GM18499 (cell line): Measurements from ENCODE around the gene SNX17.

Experiments used
- ATAC-seq: cut with Tn5 transposase; IDR thresholded peaks from one replicate; pipeline ENCODE4 v1.9.1; 2021; ENCODE audit warnings: moderate number of reproducible peaks; ENCODE audit not compliant: insufficient read depth, unreplicated experiment

Gene SNX17

DNA sequence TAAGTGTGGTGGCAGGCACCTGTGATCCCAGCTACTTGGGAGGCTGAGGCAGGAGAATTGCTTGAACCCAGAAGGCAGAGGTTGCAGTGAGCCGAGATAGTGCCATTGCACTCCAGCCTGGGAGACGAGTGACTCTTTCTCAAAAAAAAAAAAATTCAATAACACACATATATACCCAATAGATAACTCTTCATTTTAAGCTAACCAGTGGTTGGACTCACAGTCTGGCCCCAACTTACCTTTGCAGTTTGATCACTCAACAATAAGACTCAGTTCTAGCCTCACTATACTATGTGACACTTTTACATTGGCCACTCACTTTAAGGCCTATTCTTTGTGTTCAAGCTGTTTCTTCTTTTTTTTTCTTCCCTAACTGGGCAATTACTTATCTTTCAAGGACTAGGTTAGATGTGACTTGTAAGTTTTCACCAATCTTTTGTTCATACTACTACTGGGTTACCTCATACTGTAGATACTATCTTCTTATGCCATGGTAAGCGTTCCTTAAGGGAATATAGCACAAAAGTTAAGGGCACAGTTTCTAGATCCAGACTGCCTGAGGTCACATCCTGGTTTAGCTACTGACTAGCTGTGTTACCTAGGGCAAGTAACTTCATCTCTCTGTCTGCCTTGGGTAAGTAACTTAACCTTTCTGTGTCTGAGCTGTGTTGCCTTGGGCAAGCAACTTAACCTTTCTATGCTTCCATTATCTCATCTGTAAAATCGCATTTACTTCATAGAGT lies 7.6 kb upstream of the SNX17 start:
- ATAC-seq, result no peak

DNA sequence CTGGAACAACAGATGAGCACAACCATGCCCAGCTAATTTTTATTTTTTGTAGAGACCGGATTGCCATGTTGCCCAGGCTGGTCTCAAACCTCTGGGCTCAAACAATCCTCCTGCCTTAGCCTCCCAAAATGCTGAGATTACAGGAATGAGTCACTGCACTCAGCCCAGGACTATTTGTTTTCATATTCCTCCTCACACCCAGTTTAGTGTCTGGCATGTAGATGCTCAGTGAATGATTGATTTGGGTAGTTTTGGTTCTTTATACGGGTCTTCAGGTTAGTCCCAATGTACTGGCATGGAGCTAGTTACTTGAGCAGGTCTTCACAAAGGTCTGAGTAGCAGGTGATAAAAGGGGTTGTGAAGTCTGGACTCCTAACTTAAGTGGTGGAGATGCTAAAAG lies 6.5 kb upstream of the SNX17 start:
- ATAC-seq, result no peak

DNA sequence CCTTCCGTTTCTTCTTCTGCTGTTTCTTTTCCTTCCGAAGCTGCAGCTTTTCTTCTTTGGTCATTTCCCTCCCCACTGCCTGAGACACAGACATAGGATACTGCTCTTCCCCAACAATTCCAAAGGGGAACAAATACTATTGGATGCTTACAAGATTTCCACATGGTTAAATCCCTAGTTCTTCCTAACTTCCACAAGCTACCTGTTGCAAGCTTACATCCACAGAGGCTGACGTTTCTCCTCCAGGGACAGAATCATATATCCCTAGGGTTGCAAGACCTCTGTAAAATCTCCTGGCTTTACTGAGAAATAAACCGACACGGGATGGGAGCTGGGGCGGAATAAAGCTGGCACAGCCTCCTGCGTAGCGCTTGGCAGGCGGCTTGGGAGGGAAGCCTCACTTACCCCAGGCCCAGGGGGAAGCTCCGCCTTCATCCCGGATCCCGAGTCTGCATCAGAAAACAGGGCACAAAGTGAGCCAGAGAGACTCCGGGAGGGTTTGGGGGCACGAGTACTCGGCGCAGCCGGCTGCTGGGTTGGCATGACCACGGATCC lies 868 bp upstream of the SNX17 start:
- no peak for ATAC-seq

DNA sequence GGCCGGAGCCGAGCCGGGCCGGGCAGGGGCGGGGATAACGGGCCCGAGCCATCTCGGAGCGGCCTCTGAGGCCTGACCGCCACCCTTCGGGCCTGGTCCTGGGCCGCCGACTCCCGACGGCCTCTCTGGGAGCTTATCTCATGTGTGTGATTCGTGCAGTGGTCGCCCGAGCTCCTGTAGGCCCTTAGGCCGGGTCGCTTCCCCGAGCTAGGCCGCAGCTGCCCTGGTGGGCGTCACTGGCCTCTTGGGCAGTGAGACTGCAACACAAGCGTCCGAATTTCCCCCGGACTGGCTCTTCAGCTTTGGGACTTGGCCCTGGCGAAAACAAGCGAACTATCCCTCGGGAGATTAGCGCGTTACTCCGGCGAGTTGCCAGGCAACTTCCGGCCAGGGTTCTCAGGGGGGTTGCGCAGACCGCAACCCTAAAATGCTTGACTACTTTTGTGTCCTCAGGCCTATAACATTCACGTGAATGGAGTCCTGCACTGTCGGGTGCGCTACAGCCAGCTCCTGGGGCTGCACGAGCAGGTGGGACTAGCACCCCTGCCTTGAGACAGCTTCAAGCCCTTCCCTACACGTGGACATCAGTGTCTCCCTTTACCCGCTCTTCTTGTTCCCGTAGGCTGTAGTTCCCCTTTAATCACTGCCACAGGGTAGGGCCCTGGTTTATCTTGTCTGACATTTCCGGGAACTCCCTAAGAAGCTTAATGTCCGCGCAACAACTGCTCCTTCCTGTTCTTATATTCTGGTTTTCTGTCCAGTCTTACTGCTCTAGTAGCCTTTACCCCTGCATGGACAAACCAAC lies 602 bp downstream of the SNX17 start:
- peak; percentile 14 for ATAC-seq

DNA sequence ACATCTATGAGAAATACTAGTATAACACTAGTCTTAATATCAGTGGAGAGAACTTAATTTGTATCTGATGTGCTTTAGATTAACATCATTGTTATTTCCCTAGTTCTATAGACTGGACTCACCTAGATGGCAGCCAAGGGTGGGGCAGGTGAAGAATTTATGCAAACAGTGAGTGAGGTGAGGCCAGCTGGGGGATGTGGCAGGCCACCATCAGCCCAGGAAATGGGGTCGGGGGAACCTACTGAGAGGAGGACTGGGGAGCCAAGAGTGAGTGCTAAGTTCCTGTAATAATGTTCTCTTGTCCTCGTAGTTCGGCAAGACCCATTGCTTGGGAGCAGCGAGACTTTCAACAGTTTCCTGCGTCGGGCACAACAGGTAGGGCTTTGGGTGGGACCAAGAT lies 2.5 kb downstream of the SNX17 start:
- no peak for ATAC-seq

DNA sequence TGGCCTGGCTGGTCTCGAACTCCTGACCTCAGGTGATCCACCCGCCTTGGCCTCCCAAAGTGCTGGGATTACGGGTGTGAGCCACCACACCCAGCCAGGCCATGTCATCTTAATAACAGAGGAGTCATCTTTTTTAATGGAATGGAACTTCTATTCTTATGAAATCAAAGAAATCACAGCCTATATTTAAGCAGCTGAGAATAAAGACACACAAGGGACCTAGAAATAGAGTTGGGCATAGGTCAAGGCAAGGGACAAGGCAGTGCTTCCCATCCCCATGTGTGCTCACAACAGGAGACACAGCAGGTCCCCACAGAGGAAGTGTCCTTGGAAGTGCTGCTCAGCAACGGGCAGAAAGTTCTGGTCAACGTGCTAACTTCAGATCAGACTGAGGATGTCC lies 3.2 kb downstream of the SNX17 start:
- ATAC-seq, result no peak

DNA sequence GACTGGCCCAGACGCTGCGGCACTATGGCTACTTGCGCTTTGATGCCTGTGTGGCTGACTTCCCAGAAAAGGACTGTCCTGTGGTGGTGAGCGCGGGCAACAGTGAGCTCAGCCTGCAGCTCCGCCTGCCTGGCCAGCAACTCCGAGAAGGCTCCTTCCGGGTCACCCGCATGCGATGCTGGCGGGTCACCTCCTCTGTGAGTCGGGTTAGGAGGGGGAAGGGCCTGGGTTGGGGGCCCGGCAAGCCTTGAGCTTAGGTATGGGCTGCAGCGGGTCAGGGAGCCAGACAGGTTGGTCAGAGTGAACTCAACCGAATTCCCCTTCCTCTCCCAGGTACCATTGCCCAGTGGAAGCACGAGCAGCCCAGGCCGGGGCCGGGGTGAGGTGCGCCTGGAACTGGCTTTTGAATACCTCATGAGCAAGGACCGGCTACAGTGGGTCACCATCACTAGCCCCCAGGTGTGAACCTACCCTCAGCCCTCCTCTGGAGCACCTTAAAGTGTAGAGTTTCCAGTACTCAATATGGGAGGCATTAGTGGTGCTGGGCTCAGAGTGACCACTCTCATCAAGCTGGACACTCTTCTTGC lies 5.2 kb downstream of the SNX17 start:
- no peak for ATAC-seq

DNA sequence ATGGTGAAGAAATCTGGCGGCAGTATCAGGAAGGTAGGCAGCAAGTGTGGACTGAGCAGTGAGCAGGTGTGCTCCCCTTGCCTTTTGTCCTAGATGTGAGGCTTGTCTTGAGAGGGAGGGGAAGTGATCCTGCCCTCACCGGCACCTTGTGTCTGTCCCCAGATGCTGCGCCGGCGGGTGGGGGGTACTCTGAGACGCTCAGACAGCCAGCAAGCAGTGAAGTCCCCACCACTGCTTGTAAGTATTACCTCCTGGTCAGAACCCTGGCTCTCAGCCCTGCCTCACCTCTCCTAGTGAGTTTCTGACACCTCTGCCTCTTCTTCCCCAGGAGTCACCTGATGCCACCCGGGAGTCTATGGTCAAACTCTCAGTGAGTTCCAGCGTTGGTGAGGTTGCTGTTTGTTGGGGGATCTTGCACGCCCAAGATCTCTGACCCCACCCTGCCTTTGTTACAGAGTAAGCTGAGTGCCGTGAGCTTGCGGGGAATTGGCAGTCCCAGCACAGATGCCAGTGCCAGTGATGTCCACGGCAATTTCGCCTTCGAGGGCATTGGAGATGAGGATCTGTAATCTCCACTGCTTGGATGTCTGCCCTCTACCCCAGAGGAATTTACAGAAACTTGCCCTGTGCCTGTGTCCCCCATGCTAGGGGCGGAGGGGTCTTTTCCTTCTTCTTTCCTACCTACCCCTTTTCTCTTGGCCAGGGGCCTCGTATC lies 5.9 kb downstream of the SNX17 start:
- ATAC-seq, result no peak

DNA sequence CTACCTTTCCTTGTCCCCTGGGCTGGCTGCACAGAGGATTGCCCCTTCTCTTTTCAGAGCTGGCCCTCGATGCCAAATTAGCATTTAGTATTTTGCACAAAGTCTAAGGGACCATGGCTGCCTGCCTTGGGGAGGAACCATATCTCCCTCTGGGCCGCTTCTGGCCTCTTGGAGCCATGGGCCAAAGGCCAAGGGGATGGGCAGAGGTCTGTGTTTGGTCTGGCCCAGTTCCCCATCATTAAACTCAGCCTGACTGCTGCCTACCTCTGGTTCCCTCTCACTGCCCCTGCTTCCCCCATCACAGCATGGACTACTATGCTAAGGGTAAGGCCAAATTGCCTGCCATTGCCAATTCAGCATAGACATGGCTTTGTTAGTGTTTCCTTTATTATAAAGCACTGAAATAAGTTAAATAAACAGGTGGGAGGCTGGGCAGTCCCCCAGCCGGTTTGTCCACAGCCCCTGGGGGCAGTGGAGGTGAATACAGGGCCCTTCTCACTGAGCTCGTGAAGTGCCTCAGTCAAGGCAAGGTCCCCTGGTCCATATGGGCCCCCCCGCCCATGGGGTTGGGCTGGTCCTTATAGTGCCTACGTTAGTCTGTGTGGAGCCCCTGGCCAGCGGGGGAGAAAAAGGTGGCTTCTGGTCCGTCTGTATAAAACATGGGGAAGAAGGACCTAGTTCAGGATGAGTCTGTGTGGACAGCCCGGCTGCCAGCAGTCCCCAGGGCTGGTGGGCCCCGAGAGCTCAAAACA lies 6.6 kb downstream of the SNX17 start:
- no peak for ATAC-seq

DNA sequence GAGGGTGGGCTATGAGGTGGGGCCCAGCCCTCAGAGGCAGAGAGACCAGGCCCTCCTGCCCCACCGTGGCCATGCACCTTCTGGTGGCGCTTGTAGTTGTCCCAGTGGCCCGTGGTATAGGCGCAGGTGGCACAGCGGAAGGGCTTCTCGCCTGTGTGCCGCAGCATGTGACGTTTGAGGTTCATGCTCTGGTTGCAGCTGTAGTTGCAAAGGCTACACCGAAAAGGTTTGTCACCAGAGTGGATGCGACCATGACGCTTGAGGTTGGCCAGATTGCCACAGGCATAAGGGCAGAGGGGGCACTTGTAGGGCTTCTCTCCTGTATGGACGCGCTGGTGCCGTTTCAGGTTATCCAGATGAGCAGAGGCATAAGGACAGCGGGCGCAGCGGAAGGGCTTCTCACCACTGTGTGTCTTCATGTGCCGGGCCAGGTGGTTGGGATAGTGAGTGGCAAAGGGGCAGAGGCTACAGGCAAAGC lies 7.2 kb downstream of the SNX17 start:
- no peak for ATAC-seq

DNA sequence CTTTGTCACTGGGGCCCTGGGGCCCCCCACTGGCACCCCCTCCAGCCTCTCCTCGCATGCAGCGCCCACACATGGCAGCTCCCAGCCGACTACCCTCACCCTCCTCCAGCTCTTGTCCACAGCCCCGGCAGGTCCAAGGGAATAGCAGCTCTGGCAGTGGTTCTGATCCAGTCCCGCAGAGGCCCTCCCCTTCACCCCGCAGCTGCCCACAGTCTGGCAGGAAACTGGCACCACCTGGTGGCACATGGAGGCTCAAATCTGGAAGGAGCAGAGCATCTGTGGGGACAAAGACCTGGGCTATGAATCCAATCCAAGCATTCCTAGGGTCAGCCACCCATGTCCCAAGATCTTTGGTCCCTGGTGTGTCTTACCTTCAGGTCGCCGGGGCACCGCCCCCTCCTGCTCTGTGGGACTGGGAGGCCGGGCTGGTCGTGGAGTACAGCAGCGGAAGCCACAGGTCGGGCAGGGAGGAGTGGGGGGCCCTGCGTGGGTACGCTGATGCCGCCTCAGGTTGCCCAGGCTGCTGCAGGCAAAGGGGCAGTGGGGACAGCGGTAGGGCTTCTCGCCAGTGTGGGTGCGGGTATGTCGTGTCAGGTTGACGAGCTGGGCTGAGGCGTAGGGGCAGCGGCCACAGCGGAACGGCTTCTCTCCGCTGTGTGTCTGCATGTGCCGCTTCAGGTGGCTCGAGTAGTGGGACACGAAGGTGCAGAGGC lies 7.8 kb downstream of the SNX17 start:
- no peak for ATAC-seq

DNA sequence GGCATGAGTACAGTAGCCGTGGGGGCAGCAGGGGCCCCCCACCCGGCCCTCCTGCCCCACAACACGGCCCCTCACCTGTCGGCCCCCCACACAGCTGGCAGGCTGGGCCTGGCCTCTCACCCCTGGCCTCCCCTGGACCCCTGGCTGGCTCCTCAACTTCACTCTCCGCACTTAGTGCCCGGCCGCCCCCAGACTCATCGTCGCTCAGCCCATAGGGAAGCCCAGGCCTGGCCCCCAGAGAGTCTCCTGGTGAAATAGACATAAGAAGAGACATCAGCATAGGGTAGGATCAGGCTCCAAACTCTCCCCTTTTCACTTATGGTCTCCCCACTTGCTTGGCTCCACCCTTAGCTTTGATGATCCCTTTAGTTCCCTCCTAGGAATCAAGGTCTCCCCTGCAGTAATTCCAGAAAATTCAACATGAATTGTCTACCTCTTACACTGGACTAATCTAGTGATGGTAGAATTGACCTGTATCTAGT lies 8.4 kb downstream of the SNX17 start:
- no peak for ATAC-seq

DNA sequence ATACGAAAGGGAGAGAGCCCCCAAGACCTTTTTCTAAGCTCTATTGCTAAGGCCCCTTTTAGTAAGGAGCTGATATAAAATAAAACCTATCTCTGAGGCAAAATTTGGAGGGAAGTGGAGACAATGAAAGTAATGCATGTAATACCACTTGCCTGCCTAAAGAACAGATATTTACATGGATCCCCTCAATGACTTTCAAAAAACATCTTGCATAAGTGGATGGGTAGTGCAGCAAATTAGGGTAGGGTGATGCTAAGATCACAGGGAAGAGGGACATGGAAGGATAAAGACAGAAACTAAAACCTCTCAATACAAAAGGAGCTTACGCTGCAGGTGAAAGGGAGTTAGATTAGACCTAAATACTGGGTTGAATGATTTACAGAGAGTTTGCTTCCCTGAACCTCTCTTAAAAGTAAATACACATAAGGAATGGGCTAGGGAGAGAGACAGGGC lies 9.0 kb downstream of the SNX17 start:
- no peak for ATAC-seq

DNA sequence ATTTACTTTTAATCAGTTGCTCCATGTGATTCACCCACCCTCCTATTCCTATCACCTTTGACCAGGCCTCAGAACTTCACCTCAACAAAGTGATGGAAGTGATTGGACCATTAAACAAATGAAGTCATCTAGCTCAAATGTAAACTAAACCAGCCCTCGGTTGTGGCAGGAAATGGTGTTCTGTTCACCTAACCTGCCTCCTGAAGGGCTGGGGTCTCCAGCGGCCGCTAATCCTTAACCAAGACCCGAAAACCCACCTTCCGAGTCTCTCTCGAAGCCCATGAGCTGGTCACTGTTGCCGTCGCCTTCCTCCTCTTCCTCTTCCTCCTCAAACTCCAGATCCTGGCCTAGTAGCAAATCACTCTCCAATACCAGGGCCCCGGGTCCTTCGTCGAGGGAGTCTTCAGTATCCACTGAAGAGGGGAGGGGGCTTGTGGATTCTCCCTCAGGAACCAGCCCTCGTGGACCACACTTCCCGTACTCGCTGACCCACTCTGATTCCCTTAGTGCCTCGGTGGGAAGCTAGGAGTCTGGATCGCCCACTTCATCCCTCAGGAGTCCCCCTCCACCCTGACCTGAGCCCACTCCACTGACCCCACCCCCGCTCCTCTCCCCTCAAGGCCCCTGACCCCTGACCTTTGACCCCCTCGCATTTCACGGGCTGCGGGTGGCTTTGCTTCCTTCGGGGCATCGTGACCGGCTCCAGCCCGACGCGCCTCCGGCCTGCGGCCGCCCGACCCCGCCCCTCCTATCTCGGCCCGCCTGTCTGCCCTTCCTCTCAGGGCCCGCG lies 9.6 kb downstream of the SNX17 start:
- no peak for ATAC-seq

DNA sequence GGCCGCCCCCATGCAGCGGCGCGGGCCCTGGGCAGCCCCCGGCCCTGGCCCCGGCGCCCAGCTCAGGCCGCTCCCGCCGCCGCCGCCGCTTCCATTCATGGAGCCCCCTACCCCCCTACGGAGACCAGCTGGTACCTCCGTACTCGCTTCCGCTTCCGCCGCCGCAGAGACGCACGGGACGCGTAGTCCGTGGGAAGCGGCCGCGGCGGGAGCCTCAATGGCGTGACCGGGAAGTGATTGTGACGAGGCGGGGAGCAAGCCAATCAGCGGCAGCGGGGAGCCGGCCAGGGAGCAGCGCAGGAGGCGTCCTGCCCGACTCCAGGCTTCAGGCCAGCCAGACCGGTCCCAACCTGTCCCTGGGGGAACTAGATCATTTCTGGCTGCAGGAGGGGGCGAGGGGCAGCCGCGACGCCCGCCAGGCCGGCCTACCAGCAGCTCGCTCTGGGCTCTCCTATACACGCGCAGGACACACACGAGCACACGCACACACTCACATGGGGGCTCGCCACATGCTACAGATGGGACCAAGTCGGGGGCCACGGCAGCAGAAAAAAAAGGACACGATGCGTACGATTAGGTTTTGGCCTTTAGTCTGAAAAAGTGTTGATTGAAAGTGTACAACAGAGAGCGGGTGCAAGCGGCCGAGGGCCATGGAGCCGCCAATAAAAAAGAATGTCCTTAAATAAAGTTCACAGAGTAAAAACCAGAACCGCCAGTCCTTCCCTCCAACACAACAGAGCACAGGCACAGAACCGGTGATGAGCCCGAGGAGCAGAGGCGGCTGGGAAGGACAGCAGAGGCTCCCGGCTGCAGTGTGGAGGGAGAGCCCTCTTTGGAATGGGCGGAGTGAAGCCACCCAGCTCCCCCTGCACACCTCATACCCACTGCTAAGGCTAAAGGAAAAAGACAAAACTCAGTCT lies 10.5 kb downstream of the SNX17 start, which contains the start of gene ZNF513:
TSS of gene ZNF513 (minus strand) at position 109 of the 920 bp plus-strand sequence. CDS start 208 bp downstream, outside the sequence.
- peak; percentile 62 for ATAC-seq

DNA sequence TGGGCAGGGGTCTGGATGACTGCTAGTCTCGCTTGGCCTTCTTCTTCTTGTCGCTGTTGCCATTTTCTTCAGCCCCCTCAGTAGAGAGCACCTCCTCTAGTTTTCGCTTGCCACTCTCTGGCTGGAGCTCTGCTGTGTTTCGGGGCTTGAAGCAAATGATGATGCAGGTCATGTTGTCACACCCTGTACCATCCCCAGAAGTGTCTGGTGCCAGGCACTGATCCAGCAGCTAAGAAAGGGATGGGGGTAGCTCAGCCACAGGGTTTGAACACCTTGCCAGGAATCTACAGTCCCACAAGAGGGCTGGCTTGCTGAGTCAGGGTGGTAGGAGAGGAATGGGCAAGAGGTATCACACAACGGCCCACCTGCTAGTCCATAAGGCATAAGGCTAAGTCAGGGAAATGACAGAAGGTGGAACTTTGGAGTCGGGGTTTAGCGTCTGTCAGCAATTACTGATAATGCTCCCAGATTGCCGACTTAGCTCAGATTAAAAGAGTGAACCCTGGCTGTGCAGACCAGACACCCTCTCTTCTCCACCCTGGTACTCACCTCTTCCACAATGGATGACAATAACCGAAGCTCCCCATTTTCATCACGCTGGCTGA lies 11.3 kb downstream of the SNX17 start:
- no peak for ATAC-seq
